Neuron (in vitro differentiated cells): Measurements from ENCODE around the gene DSG3.

ENCODE experiments used
- H2AFZ ChIP-seq: one replicate; pipeline ENCODE4 v1.6.1; 2013; ENCODE audit warnings: low read depth, mild to moderate bottlenecking, inconsistent platforms, low read length, moderate library complexity
- H3K27me3 ChIP-seq: one replicate; pipeline ENCODE4 v1.6.1; 2013; ENCODE audit warnings: low read length; ENCODE audit not compliant: insufficient read depth
- H3K36me3 ChIP-seq: one replicate; pipeline ENCODE4 v1.6.1; 2013; ENCODE audit warnings: low read length; ENCODE audit not compliant: insufficient read depth
- H3K4me1 ChIP-seq: one replicate; pipeline ENCODE4 v1.6.1; 2013; ENCODE audit warnings: low read length; ENCODE audit not compliant: insufficient read depth
- H3K4me3 ChIP-seq: 2 replicates; pipeline ENCODE4 v1.5.1; 2013; ENCODE audit warnings: mild to moderate bottlenecking, low read length, moderate library complexity
- H3K9me3 ChIP-seq: one replicate; pipeline ENCODE4 v1.6.1; 2013; ENCODE audit warnings: low read length

DSG3 gene

DNA sequence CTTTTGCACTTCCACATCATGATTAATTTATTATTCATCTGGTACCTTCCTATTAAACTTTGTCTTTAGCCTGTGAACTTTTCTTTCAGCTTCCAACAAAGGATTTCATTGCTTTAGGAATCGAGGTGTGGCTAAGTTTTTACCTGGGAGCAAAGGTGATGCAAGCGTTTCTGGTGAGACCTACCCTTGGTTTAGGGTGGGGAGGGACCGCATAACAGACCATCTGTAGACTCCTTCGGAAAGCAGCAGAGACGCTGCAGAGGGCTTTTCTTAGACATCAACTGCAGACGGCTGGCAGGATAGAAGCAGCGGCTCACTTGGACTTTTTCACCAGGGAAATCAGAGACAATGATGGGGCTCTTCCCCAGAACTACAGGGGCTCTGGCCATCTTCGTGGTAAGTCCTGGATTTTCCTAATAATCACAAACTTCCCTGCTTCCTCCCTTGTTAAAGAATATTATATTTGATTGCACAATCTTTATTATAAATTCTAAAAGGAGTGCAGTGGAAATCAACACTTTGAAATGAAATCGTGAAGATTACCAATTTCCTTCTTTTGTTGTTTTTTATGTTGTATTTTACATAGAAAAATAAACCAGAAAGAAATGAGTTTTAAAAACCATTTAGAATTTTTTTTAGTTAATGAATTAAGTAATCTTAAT is at the start of gene DSG3:
DSG3 (plus strand) TSS at position 212 of the 662 bp plus-strand sequence; CDS start at position 349, 137 bp downstream.
- no peaks in the 10 kb centered on the region for H3K9me3 ChIP-seq
- H2AFZ ChIP-seq = no peak within 1 kb of the TSS
- no peak within 1 kb of the TSS for H3K4me3 ChIP-seq
- H3K36me3 ChIP-seq = no peaks in the 10 kb centered on the region
- H3K4me1 ChIP-seq = no peaks in the 10 kb centered on the region
- H3K27me3 ChIP-seq = no peaks in the 10 kb centered on the region

DNA sequence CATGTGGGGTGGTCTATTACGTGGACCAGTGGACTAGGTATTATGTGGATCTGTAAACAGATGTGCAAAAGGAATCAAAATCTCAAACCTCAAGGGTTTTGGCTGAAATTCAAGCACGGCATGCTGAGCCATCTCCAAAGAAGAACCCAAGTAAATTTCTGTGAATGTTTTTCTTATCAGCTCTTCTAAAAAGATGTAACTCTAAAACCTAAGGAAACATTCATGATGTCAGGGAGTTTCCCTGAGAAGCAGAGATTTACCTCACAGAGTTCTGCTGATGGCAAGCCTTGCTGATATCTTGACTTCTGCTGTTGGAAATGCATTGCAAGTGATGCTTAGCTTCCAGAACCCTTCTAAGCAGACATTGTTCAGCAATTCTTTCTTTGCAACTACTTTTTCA is 49.4 kb upstream of the DSG3 start:
- H3K4me3 ChIP-seq = no peak overlapping the region
- H3K4me1 ChIP-seq = no peaks in the 10 kb centered on the region
- no peaks in the 10 kb centered on the region for H3K27me3 ChIP-seq
- H3K9me3 ChIP-seq = no peaks in the 10 kb centered on the region
- no peak overlapping the region for H2AFZ ChIP-seq
- H3K36me3 ChIP-seq = no peaks in the 10 kb centered on the region

DNA sequence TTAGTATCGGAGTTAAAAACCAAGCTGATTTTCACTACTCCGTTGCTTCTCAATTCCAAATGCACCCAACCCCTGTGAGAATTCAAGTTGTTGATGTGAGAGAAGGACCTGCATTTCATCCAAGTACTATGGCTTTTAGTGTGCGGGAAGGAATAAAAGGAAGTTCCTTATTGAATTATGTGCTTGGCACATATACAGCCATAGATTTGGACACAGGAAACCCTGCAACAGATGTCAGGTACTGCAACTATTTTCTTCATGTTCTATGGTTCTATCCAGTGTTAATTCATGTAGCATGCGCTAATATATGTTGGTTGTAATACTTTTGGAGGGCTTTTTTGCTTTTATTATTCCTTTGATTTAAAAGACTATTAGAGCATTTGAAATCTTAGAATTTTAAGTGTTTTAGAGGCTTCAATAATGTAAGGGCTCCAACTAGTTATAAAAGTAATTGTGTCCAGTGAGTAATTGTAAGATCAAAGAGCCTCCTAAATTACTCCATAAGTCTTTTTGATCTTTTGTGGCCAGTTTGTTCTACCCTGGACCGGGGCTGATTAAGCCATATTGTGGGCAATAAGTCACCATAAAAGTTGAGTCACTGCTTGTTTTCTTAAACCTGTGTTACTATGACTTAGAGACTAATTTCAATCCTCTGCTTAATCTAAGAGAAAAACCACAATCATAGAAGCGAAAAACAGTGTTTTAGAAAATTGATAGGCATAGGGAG is 48.1 kb upstream of the DSG3 start:
- H3K4me3 ChIP-seq = no peak overlapping the region
- no peaks in the 10 kb centered on the region for H3K9me3 ChIP-seq
- no peaks in the 10 kb centered on the region for H3K4me1 ChIP-seq
- H2AFZ ChIP-seq = no peak overlapping the region
- H3K27me3 ChIP-seq = no peaks in the 10 kb centered on the region
- no peaks in the 10 kb centered on the region for H3K36me3 ChIP-seq

GRCh38 chr18:31401156-31402025 is 46.1 kb upstream of the DSG3 start:
- Histone ChIP-seq H3K4me1 (no peaks in the 10 kb centered on the region), H2AFZ (no peak overlapping the region), H3K27me3 (no peaks in the 10 kb centered on the region), H3K36me3 (no peaks in the 10 kb centered on the region), H3K4me3 (no peak overlapping the region), H3K9me3 (no peaks in the 10 kb centered on the region)

DNA sequence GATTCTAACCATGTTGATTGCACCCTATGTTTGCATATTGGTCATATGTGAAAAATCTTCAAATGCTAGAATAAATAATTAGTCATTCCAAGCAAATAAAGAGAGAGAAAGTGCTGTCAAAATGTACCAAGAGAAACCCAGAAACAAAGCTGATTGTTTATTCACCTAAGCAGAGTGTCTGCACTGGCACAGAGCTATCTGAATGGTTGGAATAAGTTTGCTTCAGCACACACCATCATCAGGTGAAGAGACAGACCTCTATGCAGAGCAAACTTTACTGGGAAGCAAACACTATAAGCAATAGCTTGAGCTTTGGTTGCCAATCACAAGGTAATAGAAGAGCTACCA is 45.5 kb upstream of the DSG3 start:
- H3K27me3 ChIP-seq = no peaks in the 10 kb centered on the region
- H3K36me3 ChIP-seq = no peaks in the 10 kb centered on the region
- no peaks in the 10 kb centered on the region for H3K9me3 ChIP-seq
- no peak overlapping the region for H2AFZ ChIP-seq
- H3K4me3 ChIP-seq = no peak overlapping the region
- H3K4me1 ChIP-seq = no peaks in the 10 kb centered on the region

GRCh38 chr18:31403409-31403808 is 44.1 kb upstream of the DSG3 start:
- Histone ChIP-seq H3K27me3 (no peaks in the 10 kb centered on the region), H3K4me3 (no peak overlapping the region), H3K4me1 (no peaks in the 10 kb centered on the region), H2AFZ (no peak overlapping the region), H3K36me3 (no peaks in the 10 kb centered on the region), H3K9me3 (no peaks in the 10 kb centered on the region)

GRCh38 chr18:31407649-31408048 is 39.9 kb upstream of the DSG3 start:
- H3K4me3 ChIP-seq = no peak overlapping the region
- H3K9me3 ChIP-seq = no peaks in the 10 kb centered on the region
- no peaks in the 10 kb centered on the region for H3K36me3 ChIP-seq
- H3K27me3 ChIP-seq = no peaks in the 10 kb centered on the region
- H3K4me1 ChIP-seq = no peaks in the 10 kb centered on the region
- no peak overlapping the region for H2AFZ ChIP-seq

DNA sequence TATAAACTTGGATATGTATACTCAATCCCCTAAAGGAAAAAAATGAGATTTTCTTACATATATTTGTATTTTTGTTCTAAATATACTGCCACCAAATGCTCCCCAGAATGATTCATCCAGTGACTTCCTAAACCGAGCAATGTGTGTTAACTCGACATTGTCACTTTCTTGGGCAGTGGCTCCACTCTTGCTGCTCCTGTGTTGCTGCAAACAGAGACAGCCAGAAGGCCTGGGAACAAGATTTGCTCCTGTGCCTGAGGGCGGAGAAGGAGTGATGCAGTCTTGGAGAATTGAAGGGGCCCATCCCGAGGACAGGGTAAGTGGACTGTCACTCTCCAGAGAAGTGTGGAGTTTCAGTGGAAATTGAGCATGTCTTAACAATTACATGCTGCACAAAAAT is 38.3 kb upstream of the DSG3 start:
- no peak overlapping the region for H3K4me3 ChIP-seq
- no peaks in the 10 kb centered on the region for H3K27me3 ChIP-seq
- no peaks in the 10 kb centered on the region for H3K4me1 ChIP-seq
- H2AFZ ChIP-seq = no peak overlapping the region
- H3K9me3 ChIP-seq = no peaks in the 10 kb centered on the region
- H3K36me3 ChIP-seq = no peaks in the 10 kb centered on the region

- Histone ChIP-seq H3K4me3 (no peak overlapping the region), H3K36me3 (no peaks in the 10 kb centered on the region), H3K9me3 (no peaks in the 10 kb centered on the region), H2AFZ (no peak overlapping the region), H3K4me1 (no peaks in the 10 kb centered on the region), H3K27me3 (no peaks in the 10 kb centered on the region)
These were observed 36.6 kb upstream of the DSG3 start for GRCh38 chr18:31410716-31411483.

- Histone ChIP-seq H3K9me3 (no peaks in the 10 kb centered on the region), H3K36me3 (no peaks in the 10 kb centered on the region), H2AFZ (no peak overlapping the region), H3K27me3 (no peaks in the 10 kb centered on the region), H3K4me1 (no peaks in the 10 kb centered on the region), H3K4me3 (no peak overlapping the region)
These were observed 34.4 kb upstream of the DSG3 start for GRCh38 chr18:31413137-31413536.

- Histone ChIP-seq H2AFZ (no peak overlapping the region), H3K36me3 (no peaks in the 10 kb centered on the region), H3K4me3 (no peak overlapping the region), H3K9me3 (no peaks in the 10 kb centered on the region), H3K4me1 (no peaks in the 10 kb centered on the region), H3K27me3 (no peaks in the 10 kb centered on the region)
These were observed 29.7 kb upstream of the DSG3 start for GRCh38 chr18:31417850-31418249.

DNA sequence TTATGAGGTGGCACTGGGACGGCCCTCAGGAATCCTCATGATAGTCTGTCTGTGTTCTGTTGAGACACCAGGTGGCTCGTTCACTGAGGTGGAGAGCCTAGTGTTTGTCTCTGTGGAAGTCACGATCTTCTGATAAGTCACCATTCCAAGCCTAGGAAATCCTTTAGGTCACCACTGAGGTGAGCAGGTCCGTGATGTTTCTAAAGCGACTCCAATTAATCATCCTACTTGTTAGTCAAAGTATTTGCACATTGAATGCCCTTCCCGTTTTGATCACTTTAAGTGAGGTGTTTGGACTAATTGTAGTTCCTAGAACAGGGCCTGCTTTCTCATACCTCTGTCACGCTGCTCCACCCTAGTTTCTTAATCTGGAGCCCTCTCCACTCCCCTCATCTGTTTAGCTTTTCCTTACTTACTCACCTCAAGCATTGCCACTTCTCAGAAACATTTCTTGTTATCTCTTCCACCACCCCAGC is 28.0 kb upstream of the DSG3 start:
- no peaks in the 10 kb centered on the region for H3K36me3 ChIP-seq
- H3K4me1 ChIP-seq = no peaks in the 10 kb centered on the region
- H3K27me3 ChIP-seq = no peaks in the 10 kb centered on the region
- no peak overlapping the region for H2AFZ ChIP-seq
- H3K9me3 ChIP-seq = no peaks in the 10 kb centered on the region
- no peak overlapping the region for H3K4me3 ChIP-seq
